Subcutaneous abdominal adipose tissue (tissue), 5 donors: Measurements from ENCODE around the gene PRTN3.

Source experiments
- H3K27ac ChIP-seq: one replicate; pipeline ENCODE4 v1.7.0; 2013; ENCODE audit warnings: low read depth, mild to moderate bottlenecking, inconsistent platforms, low read length, moderate library complexity
- H3K27me3 ChIP-seq, 5 donors: one replicate each; pipeline ENCODE4 v1.7.0; 2013; ENCODE audit warnings: low read length in 5 of 5, inconsistent platforms in 1 of 5; ENCODE audit not compliant: control insufficient read depth in 5 of 5, insufficient read depth in 4 of 5
- H3K36me3 ChIP-seq, 5 donors: one replicate each; pipeline ENCODE4 v1.7.0; 2013; ENCODE audit warnings: low read length in 5 of 5; ENCODE audit not compliant: control insufficient read depth in 5 of 5, insufficient read depth in 5 of 5
- H3K4me1 ChIP-seq, 5 donors: one replicate each; pipeline ENCODE4 v1.7.0; 2013; ENCODE audit warnings: low read length in 5 of 5, mild to moderate bottlenecking in 3 of 5, moderate library complexity in 1 of 5; ENCODE audit not compliant: control insufficient read depth in 5 of 5, insufficient read depth in 5 of 5
- H3K4me3 ChIP-seq, 5 donors: one replicate each; pipeline ENCODE4 v1.7.0; 2013; ENCODE audit warnings: low read length in 5 of 5, low read depth in 1 of 5
- H3K9ac ChIP-seq, 5 donors: one replicate each; pipeline ENCODE4 v1.7.0; 2013; ENCODE audit warnings: low read length in 5 of 5, mild to moderate bottlenecking in 4 of 5, moderate library complexity in 3 of 5
- H3K9me3 ChIP-seq, 5 donors: one replicate each; pipeline ENCODE4 v1.7.0; 2013; ENCODE audit warnings: low read length in 5 of 5; ENCODE audit not compliant: control insufficient read depth in 5 of 5
- donor health status: healthy.
- donor health status: healthy.
- donor health status: healthy.
- donor health status: healthy.
- donor health status: healthy.

Gene PRTN3

GRCh38 chr19:866769-867300, 26.0 kb downstream of the PRTN3 start:
- peaks cover 2 to 37% (median 26%) of the 10 kb centered on the region in 5 donors for H3K4me1 ChIP-seq

GRCh38 chr19:867301-867793, 26.5 kb downstream of the PRTN3 start:
- Histone ChIP-seq H3K27me3 (no peaks in the 10 kb centered on the region), H3K4me1 (peaks cover 2 to 42% (median 31%) of the 10 kb centered on the region in 5 donors), H3K9me3 (no peaks in the 10 kb centered on the region), H3K9ac (no peak overlapping the region), H3K27ac (no peak overlapping the region), H3K36me3 (peaks cover 0 to 39% (median 31%) of the 10 kb centered on the region in 5 donors), H3K4me3 (no peak overlapping the region)

More at GRCh38 chr19:866769-867300, 26.0 kb downstream of the PRTN3 start:
- H3K36me3 ChIP-seq: peaks cover 0 to 39% (median 31%) of the 10 kb centered on the region in 5 donors
- no peak overlapping the region for H3K9ac ChIP-seq
- H3K27me3 ChIP-seq: no peaks in the 10 kb centered on the region
- no peaks in the 10 kb centered on the region for H3K9me3 ChIP-seq
- no peak overlapping the region for H3K27ac ChIP-seq
- no peak overlapping the region for H3K4me3 ChIP-seq

GRCh38 chr19:867855-868457, 27.2 kb downstream of the PRTN3 start:
- H3K36me3 ChIP-seq: peaks cover 0 to 37% (median 31%) of the 10 kb centered on the region in 5 donors

GRCh38 chr19:868458-869244, 27.9 kb downstream of the PRTN3 start:
- Histone ChIP-seq H3K36me3 (peaks cover 0 to 38% (median 35%) of the 10 kb centered on the region in 5 donors), H3K4me1 (peaks cover 2 to 37% (median 21%) of the 10 kb centered on the region in 5 donors), H3K9me3 (no peaks in the 10 kb centered on the region), H3K4me3 (no peak overlapping the region), H3K27me3 (no peaks in the 10 kb centered on the region), H3K27ac (peak overlapping the region; percentile 69), H3K9ac (peak overlapping the region in 2 of 5 donors; percentile 20 to 30)

More at GRCh38 chr19:867855-868457, 27.2 kb downstream of the PRTN3 start:
- H3K4me1 ChIP-seq: peaks cover 2 to 38% (median 25%) of the 10 kb centered on the region in 5 donors
- H3K27ac ChIP-seq: no peak overlapping the region
- no peaks in the 10 kb centered on the region for H3K27me3 ChIP-seq
- H3K9me3 ChIP-seq: no peaks in the 10 kb centered on the region
- no peak overlapping the region for H3K9ac ChIP-seq
- no peak overlapping the region for H3K4me3 ChIP-seq

GRCh38 chr19:869245-870177, 28.7 kb downstream of the PRTN3 start:
- Histone ChIP-seq H3K27me3 (no peaks in the 10 kb centered on the region), H3K27ac (peak overlapping the region; percentile 84), H3K9ac (peak overlapping the region in 2 of 5 donors; percentile 20 to 64), H3K9me3 (no peaks in the 10 kb centered on the region), H3K4me1 (peaks cover 2 to 34% (median 21%) of the 10 kb centered on the region in 5 donors), H3K4me3 (no peak overlapping the region), H3K36me3 (peaks cover 0 to 39% (median 37%) of the 10 kb centered on the region in 5 donors)

GRCh38 chr19:870314-870713, 29.5 kb downstream of the PRTN3 start:
- Histone ChIP-seq H3K27ac (peak overlapping the region; percentile 84), H3K9ac (no peak overlapping the region), H3K36me3 (peaks cover 0 to 46% (median 41%) of the 10 kb centered on the region in 5 donors), H3K27me3 (no peaks in the 10 kb centered on the region), H3K4me3 (no peak overlapping the region), H3K9me3 (no peaks in the 10 kb centered on the region), H3K4me1 (peaks cover 2 to 34% (median 21%) of the 10 kb centered on the region in 5 donors)

- Histone ChIP-seq H3K27ac (peak overlapping the region; percentile 84), H3K36me3 (peaks cover 0 to 52% (median 48%) of the 10 kb centered on the region in 5 donors), H3K4me1 (peaks cover 2 to 34% (median 21%) of the 10 kb centered on the region in 5 donors), H3K27me3 (no peaks in the 10 kb centered on the region), H3K9ac (no peak overlapping the region), H3K9me3 (no peaks in the 10 kb centered on the region), H3K4me3 (no peak overlapping the region)
Observed at GRCh38 chr19:870963-871401, 30.2 kb downstream of the PRTN3 start.

- Histone ChIP-seq H3K27ac (no peak overlapping the region), H3K4me3 (no peak overlapping the region), H3K36me3 (peaks cover 0 to 59% (median 54%) of the 10 kb centered on the region in 5 donors), H3K9me3 (no peaks in the 10 kb centered on the region), H3K27me3 (no peaks in the 10 kb centered on the region), H3K4me1 (peaks cover 2 to 34% (median 21%) of the 10 kb centered on the region in 5 donors), H3K9ac (no peak overlapping the region)
Observed at GRCh38 chr19:871446-872265, 30.9 kb downstream of the PRTN3 start.
